Amniotic epithelial cell (primary cell): ENCODE results near the gene SIK2.
"Not testable (repeated sequence)": the region's sequence is repeated elsewhere in the genome, so short reads cannot be mapped to it uniquely, and the experiment has no call there.

Experiments used
- DNase-seq: peaks from one replicate; pipeline ENCODE4 v3.0.0-alpha.2; 2010; ENCODE audit warnings: low read depth

Gene SIK2

GRCh38 chr11:111761036-111761435 lies 158.8 kb downstream of the SIK2 start:
- no peak for DNase-seq

GRCh38 chr11:111762526-111762925 lies 160.3 kb downstream of the SIK2 start:
- no peak for DNase-seq

- DNase-seq: no peak
These were observed 160.9 kb downstream of the SIK2 start for GRCh38 chr11:111762981-111763643.

- peak; percentile 37 for DNase-seq
These were observed 162.4 kb downstream of the SIK2 start for GRCh38 chr11:111764621-111765020.

GRCh38 chr11:111765320-111765983 lies 163.2 kb downstream of the SIK2 start:
- DNase-seq: no peak

GRCh38 chr11:111765984-111766833 lies 164.0 kb downstream of the SIK2 start, which contains the start of gene PPP2R1B:
PPP2R1B (minus strand) TSS chr11:111766389; CDS start chr11:111766361, 28 bp downstream.
- peak; percentile 67 for DNase-seq

- no peak for DNase-seq
These were observed 164.5 kb downstream of the SIK2 start for GRCh38 chr11:111766834-111767142.

- DNase-seq: no peak
These were observed 168.4 kb downstream of the SIK2 start for GRCh38 chr11:111770581-111771134.

- not testable (repeated sequence) for DNase-seq
These were observed 169.0 kb downstream of the SIK2 start for GRCh38 chr11:111771205-111771604.

- DNase-seq: no peak
These were observed 170.3 kb downstream of the SIK2 start for GRCh38 chr11:111772535-111772934.

- no peak for DNase-seq
These were observed 172.9 kb downstream of the SIK2 start for GRCh38 chr11:111774955-111775710.

- DNase-seq: no peak
These were observed 174.3 kb downstream of the SIK2 start for GRCh38 chr11:111776398-111777093.

- DNase-seq: peak; percentile 93
These were observed 175.1 kb downstream of the SIK2 start for GRCh38 chr11:111777094-111778046.

- DNase-seq: no peak
These were observed 175.9 kb downstream of the SIK2 start for GRCh38 chr11:111778047-111778558.

GRCh38 chr11:111779118-111779517 lies 176.9 kb downstream of the SIK2 start:
- no peak for DNase-seq
